OCI-LY7 (cell line): ENCODE data around the gene MS4A18. TPM values are rescaled to one million over a fixed set of nuclear protein-coding genes. Genes with fewer than 3 reads are reported as not detected.

Experiments used
- BruUV-seq: library from RNA; stranded (reverse); fragments of 400-500 nt; replicated peaks from 2 replicates; lab custom pipeline; 2021; lab: Mats Ljungman, UMichigan
- CTCF ChIA-PET: fragments of 300-600 bp; sonication (Branson Sonifier 250); formaldehyde crosslinking; loops from one replicate; lab custom pipeline; 2022; ENCODE audit warnings: antibody characterized with exemption; ENCODE audit not compliant: unreplicated experiment; lab: Charles Lee
- POLR2A ChIA-PET: fragments of 300-600 bp; sonication (Branson Sonifier 250); formaldehyde crosslinking; loops from one replicate; lab custom pipeline; 2022; ENCODE audit warnings: antibody characterized with exemption; lab: Charles Lee
- DNase-seq: peaks from one replicate; pipeline ENCODE4 v3.0.0-alpha.2; 2015; ENCODE audit warnings: low spot score
- H2AFZ ChIP-seq: fragments of 200-600 bp; sonication (generic), shearing (Covaris generic); 2 replicates; pipeline ENCODE4 v1.6.1; 2014; ENCODE audit warnings: mild to moderate bottlenecking, antibody characterized with exemption, low read length, moderate library complexity
- H3K27ac ChIP-seq: fragments of 200-600 bp; sonication (generic); 2 replicates; pipeline ENCODE4 v1.5.1; 2014; ENCODE audit warnings: mixed run types, low read depth, mild to moderate bottlenecking, moderate library complexity, low read length, inconsistent platforms; ENCODE audit not compliant: poor library complexity, severe bottlenecking
- H3K36me3 ChIP-seq: fragments of 200-600 bp; sonication (generic); 2 replicates; pipeline ENCODE4 v1.6.1; 2014; ENCODE audit warnings: mild to moderate bottlenecking, antibody characterized with exemption, low read length, moderate library complexity, mixed read lengths; ENCODE audit not compliant: insufficient read depth
- H3K4me1 ChIP-seq: fragments of 200-600 bp; sonication (generic); 2 replicates; pipeline ENCODE4 v1.5.1; 2014; ENCODE audit warnings: mild to moderate bottlenecking, low read length; ENCODE audit not compliant: insufficient read depth, poor library complexity, severe bottlenecking
- H3K4me2 ChIP-seq: fragments of 200-600 bp; sonication (generic); 2 replicates; pipeline ENCODE4 v1.6.1; 2014; ENCODE audit warnings: mild to moderate bottlenecking, low read length
- H3K4me3 ChIP-seq: fragments of 200-600 bp; sonication (generic); 2 replicates; pipeline ENCODE4 v1.5.1; 2014; ENCODE audit warnings: mild to moderate bottlenecking, low read depth, low read length; ENCODE audit not compliant: poor library complexity, severe bottlenecking
- H3K79me2 ChIP-seq: fragments of 200-600 bp; sonication (generic); 2 replicates; pipeline ENCODE4 v1.6.1; 2016; ENCODE audit warnings: low read depth, mild to moderate bottlenecking, low read length, moderate library complexity, mixed read lengths; ENCODE audit not compliant: insufficient read depth
- H3K9me2 ChIP-seq: fragments of 200-600 bp; sonication (generic); 2 replicates; pipeline ENCODE4 v1.6.1; 2016; ENCODE audit warnings: mild to moderate bottlenecking, low read length, mixed read lengths; ENCODE audit not compliant: insufficient read depth
- H3K9me3 ChIP-seq: fragments of 200-600 bp; sonication (generic); 2 replicates; pipeline ENCODE4 v1.6.1; 2014; ENCODE audit warnings: mild to moderate bottlenecking, mixed run types, low read length, mixed read lengths
- H4K20me1 ChIP-seq: fragments of 200-600 bp; sonication (generic); 2 replicates; pipeline ENCODE4 v1.6.1; 2014; ENCODE audit warnings: mild to moderate bottlenecking, antibody characterized with exemption, low read length, moderate library complexity, mixed read lengths; ENCODE audit not compliant: insufficient read depth
- EZH2phosphoT487 ChIP-seq: fragments of 200-600 bp; sonication (generic); IDR thresholded peaks from 2 replicates; pipeline ENCODE4 v1.6.1; 2018; ENCODE audit warnings: low read depth, borderline replicate concordance, mild to moderate bottlenecking, mixed run types, antibody characterized with exemption, low read length, moderate library complexity, mixed read lengths
- intact Hi-C: fragments of 100-400 bp; cut with micrococcal nuclease; formaldehyde crosslinking; loops from one replicate; pipeline ENCODE4 v1.10.0; 2022; ENCODE audit not compliant: unreplicated experiment
- total RNA-seq, 2 experiments: library from RNA; depleted of rRNA in 1 of 2; stranded (reverse); fragments of >200 nt in 1 of 2; shearing (Covaris generic) in 1 of 2; gene quantifications; 2 replicates each; pipeline ENCODE4 v1.2.3, GENCODE V29; 2014 to 2022
- TF ChIP-seq, protein P1 (sequence below): fragments of 200-600 bp; sonication (generic); conservative IDR thresholded peaks from 2 replicates; pipeline ENCODE4 v1.5.1; 2014; ENCODE audit warnings: mild to moderate bottlenecking, antibody characterized with exemption, low read length, moderate library complexity, mixed read lengths

The MS4A18 gene
- total RNA-seq, 2 experiments from 2014 or later = not detected

DNA sequence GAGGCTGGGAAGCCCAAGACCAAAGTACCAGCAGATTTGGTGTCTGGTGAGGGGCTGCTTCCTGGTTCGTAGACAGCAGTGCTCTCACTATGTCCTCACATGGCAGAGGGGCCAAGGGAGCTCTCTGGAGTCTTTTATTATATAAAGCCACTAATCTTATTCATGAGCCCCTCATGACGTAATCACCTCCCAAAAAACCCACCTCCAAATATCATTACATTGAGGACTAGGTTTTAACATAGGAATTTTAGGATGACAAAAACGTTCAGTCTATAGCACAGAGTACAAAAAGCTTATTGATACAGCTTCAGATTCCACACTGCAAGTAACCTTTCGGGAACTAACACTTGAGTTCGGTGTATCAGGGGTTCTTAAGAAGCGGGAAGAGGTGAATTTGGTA, 4.1 kb upstream of the MS4A18 start:
- 0 out of 2 replicates have a peak, but pooled peaks cover 5% of the 10 kb centered on the region for H3K9me3 ChIP-seq
- no peaks in the 10 kb centered on the region for H3K9me2 ChIP-seq
- H4K20me1 ChIP-seq = no peaks in the 10 kb centered on the region
- TF ChIP-seq, protein P1, sequence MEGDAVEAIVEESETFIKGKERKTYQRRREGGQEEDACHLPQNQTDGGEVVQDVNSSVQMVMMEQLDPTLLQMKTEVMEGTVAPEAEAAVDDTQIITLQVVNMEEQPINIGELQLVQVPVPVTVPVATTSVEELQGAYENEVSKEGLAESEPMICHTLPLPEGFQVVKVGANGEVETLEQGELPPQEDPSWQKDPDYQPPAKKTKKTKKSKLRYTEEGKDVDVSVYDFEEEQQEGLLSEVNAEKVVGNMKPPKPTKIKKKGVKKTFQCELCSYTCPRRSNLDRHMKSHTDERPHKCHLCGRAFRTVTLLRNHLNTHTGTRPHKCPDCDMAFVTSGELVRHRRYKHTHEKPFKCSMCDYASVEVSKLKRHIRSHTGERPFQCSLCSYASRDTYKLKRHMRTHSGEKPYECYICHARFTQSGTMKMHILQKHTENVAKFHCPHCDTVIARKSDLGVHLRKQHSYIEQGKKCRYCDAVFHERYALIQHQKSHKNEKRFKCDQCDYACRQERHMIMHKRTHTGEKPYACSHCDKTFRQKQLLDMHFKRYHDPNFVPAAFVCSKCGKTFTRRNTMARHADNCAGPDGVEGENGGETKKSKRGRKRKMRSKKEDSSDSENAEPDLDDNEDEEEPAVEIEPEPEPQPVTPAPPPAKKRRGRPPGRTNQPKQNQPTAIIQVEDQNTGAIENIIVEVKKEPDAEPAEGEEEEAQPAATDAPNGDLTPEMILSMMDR = no peak
- no peak for TF ChIP-seq EZH2phosphoT487
- no peak overlapping the region for H3K4me3 ChIP-seq
- no peak overlapping the region for H3K4me2 ChIP-seq
- ChIA-PET POLR2A (interaction anchor here (0.9 kb wide), 1 partner anchor 150 kb away, joined by 3 read pairs; no protein-coding TSS in a partner anchor), CTCF (no interaction called here)
- intact Hi-C loops = loop anchor here (10.0 kb wide), 1 partner anchor 406 kb away; no protein-coding TSS in a partner anchor
- no peak overlapping the region for H2AFZ ChIP-seq
- H3K4me1 ChIP-seq = no peaks in the 10 kb centered on the region
- H3K27ac ChIP-seq = no peak overlapping the region
- no peaks in the 10 kb centered on the region for H3K79me2 ChIP-seq
- DNase-seq = no peak
- no peaks in the 10 kb centered on the region for H3K36me3 ChIP-seq
- no TSS peak for BruUV-seq

- Histone ChIP-seq H3K79me2 (no peaks in the 10 kb centered on the region), H3K4me2 (no peak overlapping the region), H3K36me3 (no peaks in the 10 kb centered on the region), H3K9me3 (no peaks in the 10 kb centered on the region), H3K9me2 (no peaks in the 10 kb centered on the region), H3K27ac (no peak overlapping the region), H3K4me1 (no peaks in the 10 kb centered on the region), H2AFZ (no peak overlapping the region), H3K4me3 (no peak overlapping the region), H4K20me1 (no peaks in the 10 kb centered on the region)
- ChIA-PET POLR2A (interaction anchor here (0.6 kb wide), 1 partner anchor 129 kb away, joined by 6 read pairs; no protein-coding TSS in a partner anchor), CTCF (no interaction called here)
- DNase-seq = no peak
- BruUV-seq = no TSS peak
- intact Hi-C loops = loop anchor here (10.0 kb wide), 1 partner anchor 411 kb away; no protein-coding TSS in a partner anchor
- TF ChIP-seq, protein P1 = no peak
- no peak for TF ChIP-seq EZH2phosphoT487
Measured at GRCh38 chr11:60725592-60725991, 1.1 kb downstream of the MS4A18 start.

- H3K79me2 ChIP-seq = no peaks in the 10 kb centered on the region
- no peak overlapping the region for H2AFZ ChIP-seq
- H3K4me1 ChIP-seq = no peaks in the 10 kb centered on the region
- no peaks in the 10 kb centered on the region for H3K36me3 ChIP-seq
- no peak for DNase-seq
- H3K27ac ChIP-seq = no peak overlapping the region
- H4K20me1 ChIP-seq = no peaks in the 10 kb centered on the region
- intact Hi-C loops = no loop called here
- no TSS peak for BruUV-seq
- TF ChIP-seq, protein P1 = no peak
- no peak for TF ChIP-seq EZH2phosphoT487
- POLR2A ChIA-PET = no interaction called here
- CTCF ChIA-PET = no interaction called here
- H3K9me3 ChIP-seq = no peaks in the 10 kb centered on the region
- H3K4me2 ChIP-seq = no peak overlapping the region
- no peaks in the 10 kb centered on the region for H3K9me2 ChIP-seq
- H3K4me3 ChIP-seq = no peak overlapping the region
Measured at GRCh38 chr11:60731586-60731985, 7.1 kb downstream of the MS4A18 start.
